HG02852 (cell line): Measurements from ENCODE around the gene PHRF1.
"Not testable (repeated sequence)": the region's sequence is repeated elsewhere in the genome, so short reads cannot be mapped to it uniquely, and the experiment has no call there.

Experiments used
- ATAC-seq: cut with Tn5 transposase; IDR thresholded peaks from one replicate; pipeline ENCODE4 v1.9.1; 2021; ENCODE audit warnings: mild to moderate bottlenecking, moderate library complexity; ENCODE audit not compliant: unreplicated experiment

The PHRF1 gene

GRCh38 chr11:573146-573759, 3.0 kb upstream of the PHRF1 start:
- ATAC-seq: no peak

GRCh38 chr11:574031-574570, 2.2 kb upstream of the PHRF1 start:
- not testable (repeated sequence) for ATAC-seq

GRCh38 chr11:574632-575312, 1.5 kb upstream of the PHRF1 start:
- no peak for ATAC-seq

- peak; percentile 29 for ATAC-seq
Measured at GRCh38 chr11:575313-575995, 816 bp upstream of the PHRF1 start.

GRCh38 chr11:576811-577610, 741 bp downstream of the PHRF1 start:
- no peak for ATAC-seq

GRCh38 chr11:577611-577894, 1.3 kb downstream of the PHRF1 start:
- ATAC-seq: no peak

GRCh38 chr11:578276-579035, 2.2 kb downstream of the PHRF1 start:
- no peak for ATAC-seq

- ATAC-seq: no peak
Measured at GRCh38 chr11:579830-580601, 3.7 kb downstream of the PHRF1 start.

- no peak for ATAC-seq
Measured at GRCh38 chr11:581342-581741, 5.1 kb downstream of the PHRF1 start.

- no peak for ATAC-seq
Measured at GRCh38 chr11:581752-582151, 5.5 kb downstream of the PHRF1 start.

- no peak for ATAC-seq
Measured at GRCh38 chr11:584287-584686, 8.0 kb downstream of the PHRF1 start.

GRCh38 chr11:586376-587316, 10.4 kb downstream of the PHRF1 start:
- no peak for ATAC-seq

GRCh38 chr11:587546-587945, 11.3 kb downstream of the PHRF1 start:
- ATAC-seq: no peak

GRCh38 chr11:587978-588380, 11.7 kb downstream of the PHRF1 start:
- ATAC-seq: no peak

- no peak for ATAC-seq
Measured at GRCh38 chr11:589798-590197, 13.5 kb downstream of the PHRF1 start.

GRCh38 chr11:590997-591396, 14.7 kb downstream of the PHRF1 start:
- no peak for ATAC-seq

- ATAC-seq: no peak
Measured at GRCh38 chr11:592501-592900, 16.2 kb downstream of the PHRF1 start.

- ATAC-seq: no peak
Measured at GRCh38 chr11:592918-593317, 16.6 kb downstream of the PHRF1 start.

- no peak for ATAC-seq
Measured at GRCh38 chr11:593347-593746, 17.1 kb downstream of the PHRF1 start.
